Astrocyte (in vitro differentiated cells and primary cell): ENCODE data around the gene VOPP1. TPM values are rescaled to one million over a fixed set of nuclear protein-coding genes. Genes with fewer than 3 reads are reported as not detected.
"Not testable (repeated sequence)": the region's sequence is repeated elsewhere in the genome, so short reads cannot be mapped to it uniquely, and the experiment has no call there.

ENCODE experiments used
- DNase-seq: peaks from one replicate; pipeline ENCODE4 v3.0.0-alpha.2; 2010; ENCODE audit warnings: low read depth
- FAIRE-seq: peaks from 2 replicates; lab custom pipeline; 2011; peaks lifted over from hg19 to GRCh38; lab: Jason Lieb, UNC
- H2AFZ ChIP-seq: 2 replicates; pipeline ENCODE4 v1.6.0; 2012; ENCODE audit warnings: low read depth, low read length, inconsistent platforms
- H3K27ac ChIP-seq: 2 replicates; pipeline ENCODE4 v1.5.1; 2011; ENCODE audit warnings: low read depth, low read length, inconsistent platforms
- H3K27me3 ChIP-seq: 2 replicates; pipeline ENCODE4 v1.6.0; 2011; ENCODE audit warnings: low read length, inconsistent platforms; ENCODE audit not compliant: insufficient read depth
- H3K36me3 ChIP-seq: 2 replicates; pipeline ENCODE4 v1.5.1; 2011; ENCODE audit warnings: low read length, inconsistent platforms; ENCODE audit not compliant: insufficient read depth
- H3K4me1 ChIP-seq: 2 replicates; pipeline ENCODE4 v1.5.1; 2011; ENCODE audit warnings: low read length, inconsistent platforms; ENCODE audit not compliant: insufficient read depth
- H3K4me2 ChIP-seq: 2 replicates; pipeline ENCODE4 v1.6.0; 2012; ENCODE audit warnings: low read length, inconsistent platforms
- H3K4me3 ChIP-seq: 2 replicates; pipeline ENCODE4 v1.5.1; 2011; ENCODE audit warnings: low read depth, mild to moderate bottlenecking, low read length, inconsistent platforms; ENCODE audit not compliant: insufficient read depth
- H3K79me2 ChIP-seq: 2 replicates; pipeline ENCODE4 v1.6.0; 2012; ENCODE audit warnings: mild to moderate bottlenecking, low read length, inconsistent platforms; ENCODE audit not compliant: insufficient read depth
- H3K9ac ChIP-seq: 2 replicates; pipeline ENCODE4 v1.6.0; 2012; ENCODE audit warnings: mild to moderate bottlenecking, low read length, inconsistent platforms
- H3K9me3 ChIP-seq: 2 replicates; pipeline ENCODE4 v1.5.1; 2012; ENCODE audit warnings: low read depth, mild to moderate bottlenecking, low read length, inconsistent platforms; ENCODE audit not compliant: insufficient read depth
- H4K20me1 ChIP-seq: 2 replicates; pipeline ENCODE4 v1.6.0; 2012; ENCODE audit warnings: low read length, inconsistent platforms; ENCODE audit not compliant: insufficient read depth
- H3K27ac Mint-ChIP-seq: one replicate; pipeline ENCODE4 v1.8.0; 2021; ENCODE audit warnings: mild to moderate bottlenecking, mixed read lengths; ENCODE audit not compliant: unreplicated experiment
- H3K27me3 Mint-ChIP-seq: one replicate; pipeline ENCODE4 v1.8.0; 2021; ENCODE audit warnings: low read depth, mixed read lengths; ENCODE audit not compliant: unreplicated experiment
- H3K36me3 Mint-ChIP-seq: one replicate; pipeline ENCODE4 v1.8.0; 2021; ENCODE audit warnings: low read depth, mixed read lengths; ENCODE audit not compliant: unreplicated experiment
- H3K4me1 Mint-ChIP-seq: one replicate; pipeline ENCODE4 v1.8.0; 2021; ENCODE audit warnings: low read depth, mixed read lengths; ENCODE audit not compliant: unreplicated experiment
- H3K4me3 Mint-ChIP-seq: one replicate; pipeline ENCODE4 v1.8.0; 2021; ENCODE audit warnings: mild to moderate bottlenecking, moderate library complexity, mixed read lengths; ENCODE audit not compliant: unreplicated experiment
- H3K9me3 Mint-ChIP-seq: one replicate; pipeline ENCODE4 v1.8.0; 2021; ENCODE audit warnings: mild to moderate bottlenecking, mixed read lengths; ENCODE audit not compliant: unreplicated experiment
- CTCF ChIP-seq: IDR thresholded peaks from 2 replicates; pipeline ENCODE4 v1.5.1; 2011; ENCODE audit warnings: low read depth, mild to moderate bottlenecking, inconsistent platforms, low read length, moderate library complexity; ENCODE audit not compliant: insufficient read depth
- EZH2 ChIP-seq: IDR thresholded peaks from 2 replicates; pipeline ENCODE4 v1.6.1; 2012; ENCODE audit warnings: mild to moderate bottlenecking, low read length, inconsistent platforms; ENCODE audit not compliant: insufficient read depth
- total RNA-seq: library from RNA; stranded (reverse); gene quantifications from 2 replicates; pipeline ENCODE4 v1.2.1, GENCODE V29; 2021

VOPP1 gene
- total RNA-seq, 1 donor from 2014 or later = 133 TPM

GRCh38 chr7:55588976-55589604 is 16.8 kb upstream of the VOPP1 start:
- no peak for TF ChIP-seq EZH2
- TF ChIP-seq CTCF = no peak
- H3K27me3 Mint-ChIP-seq = peaks cover 43% of the 10 kb centered on the region
- peaks cover 6% of the 10 kb centered on the region for H3K27me3 ChIP-seq
- no peak overlapping the region for H2AFZ ChIP-seq
- H3K9ac ChIP-seq = no peak overlapping the region
- no peak overlapping the region for H3K4me3 Mint-ChIP-seq
- H3K4me2 ChIP-seq = no peak overlapping the region
- no peaks in the 10 kb centered on the region for H3K9me3 Mint-ChIP-seq
- H3K36me3 Mint-ChIP-seq = peaks cover 2% of the 10 kb centered on the region
- no peak overlapping the region for H3K4me3 ChIP-seq
- no peaks in the 10 kb centered on the region for H3K9me3 ChIP-seq
- no peak for FAIRE-seq
- peaks cover 2% of the 10 kb centered on the region for H3K4me1 Mint-ChIP-seq
- no peak overlapping the region for H3K27ac Mint-ChIP-seq
- no peaks in the 10 kb centered on the region for H4K20me1 ChIP-seq
- H3K79me2 ChIP-seq = no peaks in the 10 kb centered on the region
- no peak overlapping the region for H3K27ac ChIP-seq
- no peaks in the 10 kb centered on the region for H3K36me3 ChIP-seq
- peaks cover 5% of the 10 kb centered on the region for H3K4me1 ChIP-seq
- no peak for DNase-seq

- Mint-ChIP-seq H3K4me1 (peaks cover under 1% of the 10 kb centered on the region), H3K36me3 (peaks cover 2% of the 10 kb centered on the region), H3K9me3 (no peaks in the 10 kb centered on the region), H3K27ac (no peak overlapping the region), H3K4me3 (no peak overlapping the region), H3K27me3 (peaks cover 41% of the 10 kb centered on the region)
- Histone ChIP-seq H2AFZ (no peak overlapping the region), H3K4me1 (peaks cover 2% of the 10 kb centered on the region), H3K4me2 (no peak overlapping the region), H4K20me1 (no peaks in the 10 kb centered on the region), H3K9ac (no peak overlapping the region), H3K27me3 (peaks cover 6% of the 10 kb centered on the region), H3K79me2 (no peaks in the 10 kb centered on the region), H3K4me3 (no peak overlapping the region), H3K27ac (no peak overlapping the region), H3K36me3 (no peaks in the 10 kb centered on the region), H3K9me3 (no peaks in the 10 kb centered on the region)
- no peak for FAIRE-seq
- DNase-seq = no peak
- TF ChIP-seq EZH2 = no peak
- TF ChIP-seq CTCF = no peak
Observed at GRCh38 chr7:55588379-55588699, 16.0 kb upstream of the VOPP1 start.

DNA sequence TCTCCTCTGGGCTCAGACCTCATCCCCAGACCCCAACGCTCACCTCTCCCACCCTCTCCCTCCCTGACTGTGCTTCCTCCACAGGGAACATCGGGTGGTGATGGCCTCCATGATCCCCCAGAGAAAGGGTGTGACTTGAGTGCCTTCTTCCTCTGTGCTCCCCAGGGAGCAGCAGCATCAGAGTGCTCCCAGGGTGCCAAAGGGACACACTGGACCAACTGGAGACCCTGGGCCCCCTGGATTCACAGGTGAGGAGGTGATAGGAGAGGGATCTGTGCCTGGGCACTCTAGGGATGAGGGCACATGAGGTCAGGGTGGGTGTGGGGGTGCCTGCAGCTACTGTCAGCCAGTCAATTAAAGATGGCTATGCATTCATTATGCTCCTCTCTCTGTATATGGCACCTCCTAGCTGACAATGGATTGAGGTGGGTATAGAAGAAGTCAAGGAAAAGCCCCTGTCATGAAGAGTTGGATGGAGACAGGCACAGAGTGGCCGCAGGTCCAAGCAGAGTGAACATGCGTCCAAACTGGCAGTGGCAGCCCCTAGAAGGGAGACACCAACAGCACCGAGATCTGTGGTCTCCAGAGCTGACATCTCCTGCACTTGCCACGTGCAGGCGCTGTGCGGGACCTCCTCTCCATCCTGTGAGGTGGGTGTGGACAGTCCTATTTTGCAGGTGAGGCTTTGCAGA is 15.5 kb upstream of the VOPP1 start:
- Mint-ChIP-seq H3K9me3 (no peaks in the 10 kb centered on the region), H3K4me1 (no peaks in the 10 kb centered on the region), H3K36me3 (peaks cover 4% of the 10 kb centered on the region), H3K27me3 (peaks cover 41% of the 10 kb centered on the region), H3K27ac (no peak overlapping the region), H3K4me3 (no peak overlapping the region)
- no peaks in the 10 kb centered on the region for H3K36me3 ChIP-seq
- no peak overlapping the region for H3K9ac ChIP-seq
- FAIRE-seq = no peak
- no peaks in the 10 kb centered on the region for H3K79me2 ChIP-seq
- no peaks in the 10 kb centered on the region for H3K4me1 ChIP-seq
- no peak overlapping the region for H2AFZ ChIP-seq
- H3K9me3 ChIP-seq = no peaks in the 10 kb centered on the region
- H3K4me2 ChIP-seq = no peak overlapping the region
- no peak for DNase-seq
- no peaks in the 10 kb centered on the region for H4K20me1 ChIP-seq
- no peak overlapping the region for H3K4me3 ChIP-seq
- TF ChIP-seq CTCF (no peak), EZH2 (no peak)
- no peak overlapping the region for H3K27ac ChIP-seq
- peaks cover 6% of the 10 kb centered on the region for H3K27me3 ChIP-seq

DNA sequence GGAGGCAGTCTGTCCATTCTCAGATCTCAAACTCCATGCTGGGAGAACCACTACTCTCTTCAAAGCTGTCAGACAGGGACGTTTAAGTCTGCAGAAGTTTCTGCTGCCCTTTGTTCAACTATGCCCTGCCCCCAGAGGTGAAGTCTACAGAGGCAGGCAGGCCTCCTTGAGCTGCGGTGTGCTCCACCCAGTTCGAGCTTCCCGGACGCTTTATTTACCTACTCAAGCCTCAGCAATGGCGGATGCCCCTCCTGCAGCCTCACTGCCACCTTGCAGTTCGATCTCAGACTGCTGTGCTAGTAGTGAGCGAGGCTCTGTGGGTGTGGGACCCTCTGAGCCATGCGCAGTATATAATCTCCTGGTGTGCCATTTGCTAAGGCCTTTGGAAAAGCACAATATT is 10.4 kb upstream of the VOPP1 start:
- not testable (repeated sequence) for DNase-seq, H3K9ac ChIP-seq, H3K79me2 ChIP-seq, H3K9me3 Mint-ChIP-seq, H2AFZ ChIP-seq, FAIRE-seq, H3K9me3 ChIP-seq, H3K36me3 Mint-ChIP-seq, H4K20me1 ChIP-seq, H3K4me1 Mint-ChIP-seq, H3K4me2 ChIP-seq, H3K27ac Mint-ChIP-seq, H3K27ac ChIP-seq, H3K36me3 ChIP-seq, H3K27me3 ChIP-seq, H3K4me1 ChIP-seq, H3K4me3 Mint-ChIP-seq, H3K4me3 ChIP-seq
- H3K27me3 Mint-ChIP-seq = peaks cover 29% of the 10 kb centered on the region
